ENCODE measurements around the gene PLA2G12B. TPM values are rescaled to one million over a fixed set of nuclear protein-coding genes. Genes with fewer than 3 reads are reported as not detected.

Gene PLA2G12B
- total RNA-seq, 4 donors from 2014 or later = not detected

DNA sequence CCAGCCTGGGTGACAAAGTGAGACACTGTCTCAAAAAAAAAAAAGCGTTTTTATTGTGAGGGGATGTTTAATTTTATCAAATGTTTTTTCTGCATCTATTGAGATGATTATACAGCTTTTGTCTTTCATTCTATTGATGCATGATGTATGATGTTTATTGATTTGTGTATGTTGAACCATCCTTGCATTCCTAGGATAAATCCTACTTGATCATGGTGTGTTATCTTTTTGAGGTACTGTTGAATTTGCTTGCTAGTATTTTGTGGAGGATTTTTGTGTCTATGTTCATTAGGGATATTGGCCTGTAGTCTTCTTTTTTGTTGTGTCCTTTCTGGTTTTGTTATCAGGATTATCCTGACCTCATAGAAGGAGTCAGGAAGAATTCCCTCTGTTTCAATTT is 22.3 kb upstream of the PLA2G12B start:
- Histone ChIP-seq H3K36me3 (no peaks in the 10 kb centered on the region), H3K27ac (no peak overlapping the region), H3K27me3 (peaks cover 8% of the 10 kb centered on the region), H3K4me3 (no peak overlapping the region), H3K4me1 (no peaks in the 10 kb centered on the region), H3K9me3 (peaks cover 0 to 42% (median 0%) of the 10 kb centered on the region in 3 donors)
- TF ChIP-seq POLR2A (IDR thresholded peaks at IDR 0.05) = no peak
- TF ChIP-seq, protein P1, sequence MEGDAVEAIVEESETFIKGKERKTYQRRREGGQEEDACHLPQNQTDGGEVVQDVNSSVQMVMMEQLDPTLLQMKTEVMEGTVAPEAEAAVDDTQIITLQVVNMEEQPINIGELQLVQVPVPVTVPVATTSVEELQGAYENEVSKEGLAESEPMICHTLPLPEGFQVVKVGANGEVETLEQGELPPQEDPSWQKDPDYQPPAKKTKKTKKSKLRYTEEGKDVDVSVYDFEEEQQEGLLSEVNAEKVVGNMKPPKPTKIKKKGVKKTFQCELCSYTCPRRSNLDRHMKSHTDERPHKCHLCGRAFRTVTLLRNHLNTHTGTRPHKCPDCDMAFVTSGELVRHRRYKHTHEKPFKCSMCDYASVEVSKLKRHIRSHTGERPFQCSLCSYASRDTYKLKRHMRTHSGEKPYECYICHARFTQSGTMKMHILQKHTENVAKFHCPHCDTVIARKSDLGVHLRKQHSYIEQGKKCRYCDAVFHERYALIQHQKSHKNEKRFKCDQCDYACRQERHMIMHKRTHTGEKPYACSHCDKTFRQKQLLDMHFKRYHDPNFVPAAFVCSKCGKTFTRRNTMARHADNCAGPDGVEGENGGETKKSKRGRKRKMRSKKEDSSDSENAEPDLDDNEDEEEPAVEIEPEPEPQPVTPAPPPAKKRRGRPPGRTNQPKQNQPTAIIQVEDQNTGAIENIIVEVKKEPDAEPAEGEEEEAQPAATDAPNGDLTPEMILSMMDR (IDR thresholded peaks at IDR 0.05) = no peak
- TF ChIP-seq EP300 (IDR thresholded peaks at IDR 0.05) = no peak
- no peak for ATAC-seq
- WGBS, 2 donors (ENCODE audit: low coverage in 1 of 2) = 77 to 87% methylated on average over 1 of the region's 1 CpG

DNA sequence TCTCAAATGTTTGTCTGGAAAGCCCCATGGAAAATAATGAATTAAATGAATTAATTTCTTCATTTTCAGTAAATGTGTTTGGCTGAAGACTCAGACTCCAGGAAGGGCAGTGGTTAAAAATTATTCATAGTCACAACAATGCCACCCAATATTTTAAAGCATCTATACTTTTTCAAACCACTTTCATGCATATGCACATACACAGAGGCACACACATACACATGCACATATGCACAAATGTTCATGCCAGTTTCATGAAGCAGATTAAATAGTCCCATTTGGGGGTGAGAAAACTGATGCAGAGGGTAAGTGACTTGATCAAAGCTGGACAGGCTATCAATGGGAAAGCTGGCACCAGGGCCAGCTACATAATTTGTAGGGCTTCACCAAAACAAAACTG is 1.4 kb upstream of the PLA2G12B start:
- TF ChIP-seq POLR2AphosphoS5 (IDR thresholded peaks at IDR 0.05) (no peak), EP300 (IDR thresholded peaks at IDR 0.05) (no peak), POLR2A (IDR thresholded peaks at IDR 0.05) (no peak)
- TF ChIP-seq, protein P1 (IDR thresholded peaks at IDR 0.05) = no peak
- no peaks in the 10 kb centered on the region for H3K36me3 ChIP-seq
- H3K4me3 ChIP-seq = no peak overlapping the region
- no peaks in the 10 kb centered on the region for H3K9me3 ChIP-seq
- no peaks in the 10 kb centered on the region for H3K27me3 ChIP-seq
- no peak for ATAC-seq
- H3K4me1 ChIP-seq = no peaks in the 10 kb centered on the region
- no peak overlapping the region for H3K27ac ChIP-seq

GRCh38 chr10:72954230-72954595 is 393 bp downstream of the PLA2G12B start:
- Histone ChIP-seq H3K36me3 (no peaks in the 10 kb centered on the region), H3K9me3 (no peaks in the 10 kb centered on the region), H3K4me1 (no peaks in the 10 kb centered on the region), H3K27me3 (no peaks in the 10 kb centered on the region), H3K27ac (no peak overlapping the region), H3K4me3 (no peak overlapping the region)
- ATAC-seq = no peak
- TF ChIP-seq, protein P1 (IDR thresholded peaks at IDR 0.05) = no peak
- TF ChIP-seq EP300 (IDR thresholded peaks at IDR 0.05) (no peak), POLR2A (IDR thresholded peaks at IDR 0.05) (no peak), POLR2AphosphoS5 (IDR thresholded peaks at IDR 0.05) (no peak)
- WGBS, 2 donors (ENCODE audit: low coverage in 1 of 2) = 80 to 86% methylated on average over 1 to 8 of the region's 8 CpGs

DNA sequence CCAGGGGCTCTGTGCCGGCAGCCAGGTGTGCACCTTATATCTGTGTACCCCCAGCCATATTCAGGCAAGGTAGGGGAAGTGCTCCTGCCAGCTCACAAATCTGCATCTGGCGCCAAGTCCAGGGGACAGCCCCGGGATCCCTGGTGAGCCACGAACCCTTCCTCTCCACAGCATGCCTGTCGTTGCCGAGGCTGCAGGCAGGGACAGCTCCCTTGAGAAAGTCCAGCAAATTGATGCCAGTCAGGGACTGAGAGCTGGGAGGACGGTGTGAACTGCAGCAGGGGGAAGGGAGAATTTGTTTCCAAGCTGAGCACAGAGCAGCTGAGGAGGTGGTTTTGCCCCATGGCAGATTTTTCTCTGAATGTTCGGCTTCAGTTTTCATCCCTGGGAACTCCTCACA is 919 bp downstream of the PLA2G12B start:
- H3K36me3 ChIP-seq = no peaks in the 10 kb centered on the region
- ATAC-seq = no peak
- no peaks in the 10 kb centered on the region for H3K27me3 ChIP-seq
- no peaks in the 10 kb centered on the region for H3K4me1 ChIP-seq
- no peak overlapping the region for H3K27ac ChIP-seq
- whole genome bisulfite sequencing, 2 donors (ENCODE audit: low coverage in 1 of 2) = 39% methylated on average over 4 of the region's 8 CpGs; no CpG with 5 or more reads in 1 of the 2 donors
- H3K4me3 ChIP-seq = no peak overlapping the region
- TF ChIP-seq EP300 (IDR thresholded peaks at IDR 0.05) (no peak), POLR2A (IDR thresholded peaks at IDR 0.05) (no peak), POLR2AphosphoS5 (IDR thresholded peaks at IDR 0.05) (no peak)
- TF ChIP-seq, protein P1 (IDR thresholded peaks at IDR 0.05) = no peak
- H3K9me3 ChIP-seq = no peaks in the 10 kb centered on the region

DNA sequence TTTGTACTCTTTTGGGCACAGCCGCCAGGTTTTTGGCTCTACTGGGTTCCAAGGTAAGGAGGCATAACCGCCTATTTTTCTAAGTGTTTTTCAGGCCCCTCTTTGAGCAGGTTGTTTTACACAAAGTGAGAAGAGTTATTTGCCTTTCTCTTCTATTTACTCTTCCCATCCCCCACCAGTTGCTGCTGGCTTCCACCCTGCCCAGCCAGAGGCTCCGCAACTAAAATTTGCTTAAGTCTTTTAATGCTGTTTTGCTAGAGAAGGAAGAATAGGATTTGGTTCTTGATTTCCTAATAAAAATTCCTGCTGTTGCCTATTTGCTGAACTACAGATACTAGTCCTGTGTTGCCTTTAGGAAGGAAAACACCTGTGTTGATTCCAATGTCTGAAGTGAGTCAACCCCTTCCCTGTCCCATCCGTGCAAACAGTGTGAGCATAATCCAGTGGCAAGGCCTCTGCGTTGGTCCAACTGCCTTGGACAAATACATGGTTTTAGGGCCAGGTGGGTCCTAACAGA is 1.9 kb downstream of the PLA2G12B start:
- Histone ChIP-seq H3K4me3 (no peak overlapping the region), H3K9me3 (no peaks in the 10 kb centered on the region), H3K36me3 (no peaks in the 10 kb centered on the region), H3K27ac (no peak overlapping the region), H3K27me3 (peaks cover 3% of the 10 kb centered on the region), H3K4me1 (no peaks in the 10 kb centered on the region)
- WGBS, 2 donors (ENCODE audit: low coverage in 1 of 2) = 67 to 69% methylated on average over 3 to 5 of the region's 5 CpGs
- no peak for ATAC-seq
- TF ChIP-seq EP300 (IDR thresholded peaks at IDR 0.05) = no peak
- TF ChIP-seq POLR2A (IDR thresholded peaks at IDR 0.05) = no peak
- TF ChIP-seq POLR2AphosphoS5 (IDR thresholded peaks at IDR 0.05) = no peak
- TF ChIP-seq, protein P1 (IDR thresholded peaks at IDR 0.05) = no peak

Measured in gastroesophageal sphincter (tissue), 4 donors.